MM.1S (cell line): Measurements from ENCODE around the gene OR6B2.

Source experiments
- DNase-seq: peaks from one replicate; pipeline ENCODE4 v3.0.0-alpha.2; 2015
- H2AFZ ChIP-seq: fragments of 300-600 bp; sonication (generic); 2 replicates; pipeline ENCODE4 v1.6.0; 2016; ENCODE audit warnings: antibody characterized with exemption, low read length
- H3F3A ChIP-seq: fragments of 300-600 bp; sonication (generic); 2 replicates; pipeline ENCODE4 v1.6.1; 2016; ENCODE audit warnings: mild to moderate bottlenecking, antibody characterized with exemption, low read length, moderate library complexity, mixed read lengths; ENCODE audit not compliant: insufficient read depth
- H3K27ac ChIP-seq: fragments of 300-600 bp; sonication (generic); 2 replicates; pipeline ENCODE4 v1.5.1; 2016; ENCODE audit warnings: mild to moderate bottlenecking, low read length
- H3K27me3 ChIP-seq: fragments of 300-600 bp; sonication (generic); replicated peaks from 2 replicates; pipeline ENCODE4 v1.6.0; 2016; ENCODE audit warnings: low read length; ENCODE audit not compliant: insufficient read depth
- H3K36me3 ChIP-seq: fragments of 300-600 bp; sonication (generic); replicated peaks from 2 replicates; pipeline ENCODE4 v1.6.1; 2016; ENCODE audit warnings: mild to moderate bottlenecking, low read length, mixed read lengths; ENCODE audit not compliant: insufficient read depth
- H3K4me1 ChIP-seq: fragments of 300-600 bp; sonication (generic); 2 replicates; pipeline ENCODE4 v1.6.1; 2016; ENCODE audit warnings: low read length, mixed read lengths
- H3K4me2 ChIP-seq: fragments of 300-600 bp; sonication (generic); 2 replicates; pipeline ENCODE4 v1.6.0; 2016; ENCODE audit warnings: low read depth, low read length
- H3K4me3 ChIP-seq: fragments of 300-600 bp; sonication (generic); 2 replicates; pipeline ENCODE4 v1.5.1; 2016; ENCODE audit warnings: low read length, mixed read lengths
- H3K79me2 ChIP-seq: fragments of 300-600 bp; sonication (generic); 2 replicates; pipeline ENCODE4 v1.6.1; 2016; ENCODE audit warnings: mixed run types, low read length, mixed read lengths
- H3K9ac ChIP-seq: fragments of 300-600 bp; sonication (generic); 2 replicates; pipeline ENCODE4 v1.6.1; 2016; ENCODE audit warnings: low read length, mixed read lengths
- H3K9me2 ChIP-seq: fragments of 300-600 bp; sonication (generic); replicated peaks from 2 replicates; pipeline ENCODE4 v1.6.1; 2016; ENCODE audit warnings: mild to moderate bottlenecking, low read length, mixed read lengths; ENCODE audit not compliant: insufficient read depth
- H3K9me3 ChIP-seq: fragments of 300-600 bp; sonication (generic); replicated peaks from 2 replicates; pipeline ENCODE4 v1.6.1; 2016; ENCODE audit warnings: mild to moderate bottlenecking, low read length, mixed read lengths; ENCODE audit not compliant: insufficient read depth
- H4K20me1 ChIP-seq: fragments of 300-600 bp; sonication (generic); 2 replicates; pipeline ENCODE4 v1.6.1; 2016; ENCODE audit warnings: mild to moderate bottlenecking, low read length, moderate library complexity, mixed read lengths; ENCODE audit not compliant: insufficient read depth
- EZH2 ChIP-seq: fragments of 300-600 bp; sonication (generic); optimal IDR thresholded peaks from 2 replicates; pipeline ENCODE3; 2017; ENCODE audit warnings: low read depth, mild to moderate bottlenecking, antibody characterized with exemption, low read length, mixed read lengths
- EZH2phosphoT487 ChIP-seq: fragments of 300-600 bp; sonication (generic); IDR thresholded peaks from 2 replicates; pipeline ENCODE4 v1.6.1; 2018; ENCODE audit warnings: antibody characterized with exemption, low read length
- TF ChIP-seq, protein P1 (sequence below): fragments of 300-600 bp; sonication (generic); IDR thresholded peaks from 2 replicates; pipeline ENCODE4 v1.5.1; 2016; ENCODE audit warnings: antibody characterized with exemption, low read length, mixed read lengths

The OR6B2 gene

DNA sequence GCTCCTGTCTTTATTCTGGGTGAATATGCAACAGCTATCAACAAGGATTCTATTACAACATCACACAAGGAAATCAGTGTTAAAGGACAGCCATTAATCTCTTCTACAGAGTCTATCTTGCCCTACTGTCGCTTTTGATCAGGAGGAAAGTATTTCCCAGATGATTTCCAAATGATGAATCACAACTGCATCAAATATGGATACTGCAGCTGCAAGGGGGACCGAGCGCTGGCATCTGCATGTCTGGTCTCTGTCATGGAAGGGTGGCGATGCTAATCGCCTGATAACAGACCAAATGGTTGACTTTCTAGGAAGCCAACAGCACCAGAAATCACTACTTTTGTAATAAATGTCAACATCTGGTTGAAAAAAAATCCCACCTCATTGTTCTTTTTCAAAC, 44.3 kb upstream of the OR6B2 start:
- H2AFZ ChIP-seq, result no peak overlapping the region
- H3K79me2 ChIP-seq, result no peaks in the 10 kb centered on the region
- H3K9me3 ChIP-seq, result no peaks in the 10 kb centered on the region
- H3K9me2 ChIP-seq, result no peaks in the 10 kb centered on the region
- H3K27me3 ChIP-seq, result no peaks in the 10 kb centered on the region; the same call in 1 of the 2 replicates
- H3F3A ChIP-seq, result no peaks in the 10 kb centered on the region
- no peaks in the 10 kb centered on the region for H4K20me1 ChIP-seq
- no peaks in the 10 kb centered on the region for H3K4me1 ChIP-seq
- no peaks in the 10 kb centered on the region for H3K36me3 ChIP-seq
- DNase-seq, result no peak
- TF ChIP-seq, protein P1, sequence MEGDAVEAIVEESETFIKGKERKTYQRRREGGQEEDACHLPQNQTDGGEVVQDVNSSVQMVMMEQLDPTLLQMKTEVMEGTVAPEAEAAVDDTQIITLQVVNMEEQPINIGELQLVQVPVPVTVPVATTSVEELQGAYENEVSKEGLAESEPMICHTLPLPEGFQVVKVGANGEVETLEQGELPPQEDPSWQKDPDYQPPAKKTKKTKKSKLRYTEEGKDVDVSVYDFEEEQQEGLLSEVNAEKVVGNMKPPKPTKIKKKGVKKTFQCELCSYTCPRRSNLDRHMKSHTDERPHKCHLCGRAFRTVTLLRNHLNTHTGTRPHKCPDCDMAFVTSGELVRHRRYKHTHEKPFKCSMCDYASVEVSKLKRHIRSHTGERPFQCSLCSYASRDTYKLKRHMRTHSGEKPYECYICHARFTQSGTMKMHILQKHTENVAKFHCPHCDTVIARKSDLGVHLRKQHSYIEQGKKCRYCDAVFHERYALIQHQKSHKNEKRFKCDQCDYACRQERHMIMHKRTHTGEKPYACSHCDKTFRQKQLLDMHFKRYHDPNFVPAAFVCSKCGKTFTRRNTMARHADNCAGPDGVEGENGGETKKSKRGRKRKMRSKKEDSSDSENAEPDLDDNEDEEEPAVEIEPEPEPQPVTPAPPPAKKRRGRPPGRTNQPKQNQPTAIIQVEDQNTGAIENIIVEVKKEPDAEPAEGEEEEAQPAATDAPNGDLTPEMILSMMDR, result no peak
- TF ChIP-seq EZH2, result no peak
- no peak for TF ChIP-seq EZH2phosphoT487
- H3K9ac ChIP-seq, result no peak overlapping the region
- H3K4me2 ChIP-seq, result no peak overlapping the region
- H3K4me3 ChIP-seq, result no peak overlapping the region
- no peak overlapping the region for H3K27ac ChIP-seq

DNA sequence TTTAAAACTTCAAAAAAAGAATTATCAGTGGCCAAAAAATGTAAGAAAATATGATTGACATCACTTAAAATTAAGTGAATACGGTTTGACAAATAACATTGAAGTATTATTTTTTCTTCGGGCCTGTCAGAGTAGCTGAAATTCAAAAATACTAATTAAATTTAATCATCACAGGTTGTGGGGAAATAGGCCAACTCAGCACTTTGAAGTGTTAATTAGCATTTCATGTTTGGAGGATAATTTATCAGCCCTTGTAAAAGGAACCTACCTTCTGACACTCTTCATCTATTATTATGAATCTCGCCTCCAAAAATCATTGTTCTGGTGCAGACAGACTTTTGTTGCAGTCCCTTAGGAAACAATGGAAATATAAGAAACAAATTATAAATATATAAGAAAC, 40.7 kb upstream of the OR6B2 start:
- H3K9me2 ChIP-seq, result no peaks in the 10 kb centered on the region
- no peaks in the 10 kb centered on the region for H3K4me1 ChIP-seq
- H3K27ac ChIP-seq, result no peak overlapping the region
- no peak overlapping the region for H3K4me3 ChIP-seq
- no peaks in the 10 kb centered on the region for H3K9me3 ChIP-seq
- no peak for DNase-seq
- no peaks in the 10 kb centered on the region for H3K36me3 ChIP-seq
- H3K9ac ChIP-seq, result no peak overlapping the region
- H3F3A ChIP-seq, result no peaks in the 10 kb centered on the region
- H4K20me1 ChIP-seq, result no peaks in the 10 kb centered on the region
- H3K79me2 ChIP-seq, result no peaks in the 10 kb centered on the region
- no peak overlapping the region for H3K4me2 ChIP-seq
- TF ChIP-seq EZH2phosphoT487, result no peak
- TF ChIP-seq, protein P1, result no peak
- no peak for TF ChIP-seq EZH2
- no peak overlapping the region for H2AFZ ChIP-seq
- no peaks in the 10 kb centered on the region; the same call in 1 of the 2 replicates for H3K27me3 ChIP-seq

DNA sequence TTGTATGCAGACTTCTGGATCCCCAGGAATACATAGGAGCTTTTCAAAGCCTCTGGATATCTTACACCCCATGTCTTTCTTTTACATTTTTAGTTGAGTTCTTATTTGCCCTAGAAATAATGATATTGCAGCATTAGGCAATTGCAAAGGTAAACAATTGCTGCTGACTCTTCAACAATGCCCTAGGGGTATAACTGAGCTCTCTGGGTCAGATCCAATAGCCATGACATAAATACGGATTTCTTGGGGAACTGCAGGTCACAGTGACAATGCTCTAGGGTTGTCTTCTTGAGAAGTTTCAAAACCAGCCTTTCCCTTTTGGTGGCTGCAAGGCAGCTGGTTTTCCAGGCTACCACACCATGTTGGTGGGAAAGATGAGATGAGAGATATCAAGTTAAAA, 39.6 kb upstream of the OR6B2 start:
- Histone ChIP-seq H3K4me2 (no peak overlapping the region), H4K20me1 (no peaks in the 10 kb centered on the region), H3K9me2 (no peaks in the 10 kb centered on the region), H3K9me3 (no peaks in the 10 kb centered on the region), H3K36me3 (no peaks in the 10 kb centered on the region), H3K27me3 (no peaks in the 10 kb centered on the region; the same call in 1 of the 2 replicates), H3K9ac (no peak overlapping the region), H2AFZ (no peak overlapping the region), H3K27ac (no peak overlapping the region), H3K4me1 (no peaks in the 10 kb centered on the region), H3K79me2 (no peaks in the 10 kb centered on the region), H3F3A (no peaks in the 10 kb centered on the region), H3K4me3 (no peak overlapping the region)
- no peak for DNase-seq
- TF ChIP-seq, protein P1, result no peak
- TF ChIP-seq EZH2 (no peak), EZH2phosphoT487 (no peak)
